SH-SY5Y (cell line): ENCODE measurements around the gene FBXL15.

Experiments used
- GATA2 ChIP-seq: IDR thresholded peaks from 2 replicates; pipeline ENCODE4 v1.6.1; 2011; ENCODE audit warnings: mild to moderate bottlenecking, low read depth, low read length
- GATA3 ChIP-seq: IDR thresholded peaks from 2 replicates; pipeline ENCODE4 v1.6.1; 2011; ENCODE audit warnings: low read depth, mild to moderate bottlenecking, low read length, moderate library complexity

Gene FBXL15, protein sequence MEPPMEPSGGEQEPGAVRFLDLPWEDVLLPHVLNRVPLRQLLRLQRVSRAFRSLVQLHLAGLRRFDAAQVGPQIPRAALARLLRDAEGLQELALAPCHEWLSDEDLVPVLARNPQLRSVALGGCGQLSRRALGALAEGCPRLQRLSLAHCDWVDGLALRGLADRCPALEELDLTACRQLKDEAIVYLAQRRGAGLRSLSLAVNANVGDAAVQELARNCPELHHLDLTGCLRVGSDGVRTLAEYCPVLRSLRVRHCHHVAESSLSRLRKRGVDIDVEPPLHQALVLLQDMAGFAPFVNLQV

DNA sequence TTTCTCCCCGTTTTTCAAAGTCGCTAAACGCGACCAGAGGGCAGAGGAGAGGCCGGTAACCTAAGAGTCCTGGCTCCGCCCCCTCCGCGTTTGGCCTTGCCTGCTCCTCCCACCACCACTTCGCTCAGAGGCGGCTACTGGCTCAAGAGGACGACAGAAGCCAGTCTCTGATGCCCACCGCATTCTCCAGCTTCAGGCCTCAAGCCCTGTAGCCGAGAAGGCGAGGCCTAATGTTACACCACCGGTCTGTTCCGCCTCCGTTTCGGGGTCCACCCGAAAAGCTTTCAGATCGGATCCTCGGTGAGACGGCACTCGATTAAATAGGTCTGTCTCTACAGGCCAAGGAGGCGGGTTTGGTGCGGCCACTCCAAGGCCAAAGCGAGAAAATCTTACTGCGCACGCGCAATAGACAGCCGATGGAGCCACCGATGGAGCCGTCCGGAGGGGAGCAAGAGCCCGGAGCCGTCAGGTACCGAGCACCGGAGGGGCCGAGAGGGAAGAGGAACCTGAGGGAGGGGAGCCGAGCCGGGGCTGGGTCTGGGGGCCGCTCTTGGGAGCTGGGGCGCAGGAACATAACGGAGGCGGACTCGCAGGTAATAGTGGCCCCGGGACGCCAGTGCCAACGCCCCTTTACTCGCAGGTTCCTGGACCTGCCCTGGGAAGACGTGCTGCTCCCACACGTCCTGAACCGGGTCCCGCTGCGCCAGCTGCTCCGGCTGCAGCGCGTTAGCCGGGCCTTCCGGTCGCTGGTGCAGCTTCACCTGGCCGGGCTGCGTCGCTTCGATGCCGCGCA, at the start of gene FBXL15:
Gene FBXL15, plus strand, starts transcription at position 123 of the 793 bp plus-strand sequence. Its CDS starts 294 bp downstream, at position 417.
- TF ChIP-seq GATA2, result no peak
- no peak for TF ChIP-seq GATA3

- TF ChIP-seq GATA2, result no peak
- TF ChIP-seq GATA3, result no peak
Measured at GRCh38 chr10:102371295-102371694, 49.3 kb upstream of the FBXL15 start.

GRCh38 chr10:102375250-102375649, 45.4 kb upstream of the FBXL15 start:
- no peak for TF ChIP-seq GATA3
- TF ChIP-seq GATA2, result no peak

- TF ChIP-seq GATA2 (no peak), GATA3 (no peak)
Measured at GRCh38 chr10:102375867-102376266, 44.8 kb upstream of the FBXL15 start.

- TF ChIP-seq GATA3 (no peak), GATA2 (no peak)
Measured at GRCh38 chr10:102376901-102377300, 43.7 kb upstream of the FBXL15 start.

GRCh38 chr10:102379383-102379782, 41.3 kb upstream of the FBXL15 start:
- TF ChIP-seq GATA2, result no peak
- no peak for TF ChIP-seq GATA3

DNA sequence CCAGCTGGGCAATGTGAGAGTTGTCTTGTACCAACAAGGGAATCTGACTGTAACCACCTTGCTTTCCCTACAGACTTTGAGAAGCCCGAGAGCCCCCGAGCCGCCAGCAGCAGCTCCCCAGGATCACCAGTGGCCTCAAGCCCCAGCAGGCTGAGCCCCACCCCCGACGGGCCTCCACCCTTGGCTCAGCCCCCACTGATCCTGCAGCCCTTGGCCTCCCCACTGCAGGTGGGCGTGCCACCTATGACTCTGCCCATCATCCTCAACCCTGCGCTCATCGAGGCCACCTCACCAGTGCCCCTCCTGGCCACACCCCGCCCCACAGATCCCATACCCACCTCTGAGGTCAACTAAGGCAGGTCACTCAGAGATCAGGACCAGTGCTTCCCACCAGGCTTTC, 38.7 kb upstream of the FBXL15 start:
- TF ChIP-seq GATA2 (no peak), GATA3 (no peak)

- TF ChIP-seq GATA2 (no peak), GATA3 (no peak)
Measured at GRCh38 chr10:102382871-102383270, 37.8 kb upstream of the FBXL15 start.

DNA sequence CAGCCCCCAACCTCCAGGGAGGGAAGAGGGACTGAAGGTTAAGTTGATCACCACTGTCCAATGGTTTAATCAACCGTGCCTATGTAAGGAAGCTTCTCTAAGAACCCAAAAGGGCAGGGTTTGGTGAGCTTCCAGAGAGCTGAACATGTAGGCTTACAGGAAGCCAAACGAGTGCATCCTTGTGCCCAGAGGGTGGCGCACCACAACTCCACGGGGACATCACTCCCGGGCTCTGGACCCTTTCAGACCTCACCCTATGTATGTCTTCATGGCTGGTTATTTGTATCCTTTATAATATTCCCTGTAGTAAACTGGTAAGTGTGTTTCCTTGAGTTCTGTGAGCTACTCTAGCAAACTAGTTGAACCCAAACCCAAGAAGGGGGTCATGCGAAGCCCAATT, 36.6 kb upstream of the FBXL15 start:
- TF ChIP-seq GATA2, result no peak
- TF ChIP-seq GATA3, result no peak

GRCh38 chr10:102384606-102385429, 35.8 kb upstream of the FBXL15 start:
- TF ChIP-seq GATA3 (no peak), GATA2 (no peak)

GRCh38 chr10:102389894-102390293, 30.7 kb upstream of the FBXL15 start:
- TF ChIP-seq GATA3 (no peak), GATA2 (no peak)

- TF ChIP-seq GATA2, result no peak
- TF ChIP-seq GATA3, result no peak
Measured at GRCh38 chr10:102392306-102392705, 28.3 kb upstream of the FBXL15 start.

GRCh38 chr10:102393411-102394078, 27.1 kb upstream of the FBXL15 start:
- no peak for TF ChIP-seq GATA3
- no peak for TF ChIP-seq GATA2

DNA sequence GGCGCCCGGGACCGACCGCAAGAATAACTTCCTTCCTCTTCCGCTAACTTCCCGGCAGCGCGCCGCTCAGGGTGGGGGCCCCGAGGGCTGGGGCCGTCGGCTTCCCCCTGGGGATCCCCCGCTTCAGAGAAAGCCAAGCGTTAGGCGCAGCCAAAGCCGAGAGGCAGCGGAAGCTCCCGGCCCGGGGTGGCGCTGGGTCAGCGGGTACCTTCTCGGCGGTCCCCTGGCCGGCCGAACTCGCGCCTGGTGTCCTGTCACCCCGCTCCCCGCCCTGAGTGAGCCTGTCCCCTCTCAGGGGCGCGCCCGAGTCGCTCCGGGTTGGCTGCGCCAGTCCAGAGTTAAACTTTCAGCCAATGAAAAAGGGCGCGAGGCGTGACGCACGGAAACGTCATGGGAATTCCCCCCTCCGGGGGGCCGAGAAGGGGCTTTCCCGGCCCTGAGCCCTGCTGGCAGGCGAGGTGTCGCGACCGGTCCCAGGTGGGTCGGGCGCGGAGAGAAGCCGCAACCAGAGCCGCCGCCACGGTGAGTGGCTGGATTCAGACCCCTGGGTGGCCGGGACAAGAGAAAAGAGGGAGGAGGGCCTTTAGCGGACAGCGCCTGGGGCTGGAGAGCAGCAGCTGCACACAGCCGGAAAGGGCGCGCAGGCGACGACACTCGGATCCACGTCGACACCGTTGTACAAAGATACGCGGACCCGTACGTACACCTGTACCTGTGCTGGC, 26.4 kb upstream of the FBXL15 start:
- TF ChIP-seq GATA3, result no peak
- no peak for TF ChIP-seq GATA2

DNA sequence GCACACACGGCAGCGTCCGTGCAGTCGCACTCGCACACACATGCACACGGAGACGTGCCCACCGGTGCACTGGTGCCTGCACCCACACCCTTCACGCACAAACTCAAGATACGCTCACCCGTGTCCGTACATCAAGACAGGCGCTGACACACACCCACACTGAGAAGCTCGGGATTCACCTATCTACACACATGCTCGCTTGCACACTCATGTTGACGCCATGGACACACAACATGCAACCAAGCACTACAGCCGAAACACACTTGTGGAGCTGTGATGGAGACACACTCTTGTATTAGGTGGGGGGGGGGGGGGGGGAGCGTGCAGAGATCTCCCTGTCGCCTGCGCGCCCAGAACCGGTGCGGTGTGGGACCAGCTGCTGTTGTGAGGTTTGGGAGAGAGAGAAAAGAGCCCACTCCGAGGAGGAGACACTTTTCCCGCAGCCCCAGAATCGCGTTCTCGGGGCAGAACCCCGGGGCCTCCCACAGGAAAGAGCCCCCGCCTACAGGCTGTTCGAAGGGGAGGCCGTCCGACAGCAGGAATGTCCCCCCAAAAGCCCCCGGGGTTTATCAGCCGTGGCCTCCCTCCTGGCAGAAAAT, 25.7 kb upstream of the FBXL15 start:
- no peak for TF ChIP-seq GATA3
- no peak for TF ChIP-seq GATA2
